Measurements from ENCODE around the gene DCLK2.

- TF ChIP-seq CTCF (IDR thresholded peaks at IDR 0.05) (no peak), EZH2 (IDR thresholded peaks at IDR 0.05; ENCODE audit: borderline replicate concordance, insufficient read depth, low read depth, low read length, poor library complexity, severe bottlenecking) (no peak)
Measured at GRCh38 chr4:150080337-150080736, 2.1 kb downstream of the DCLK2 start.
